Stimulated activated CD8-positive, alpha-beta memory T cell treated with anti-CD3 and anti-CD28 coated beads, Interleukin-7, amount 100 ng/mL, for 48 hours (primary cell): ENCODE results near the gene TRPV2.

Source experiments
- DNase-seq, 2 donors: peaks; one replicate each; pipeline ENCODE4 v3.0.0-alpha.2; 2020; ENCODE audit warnings: low read depth in 1 of 2; ENCODE audit errors: extremely low read depth in 1 of 2

TRPV2 gene

GRCh38 chr17:16473044-16474011 is 58.0 kb downstream of the TRPV2 start:
- no peak for DNase-seq

GRCh38 chr17:16474012-16474725 is 58.8 kb downstream of the TRPV2 start:
- DNase-seq: no peak

DNA sequence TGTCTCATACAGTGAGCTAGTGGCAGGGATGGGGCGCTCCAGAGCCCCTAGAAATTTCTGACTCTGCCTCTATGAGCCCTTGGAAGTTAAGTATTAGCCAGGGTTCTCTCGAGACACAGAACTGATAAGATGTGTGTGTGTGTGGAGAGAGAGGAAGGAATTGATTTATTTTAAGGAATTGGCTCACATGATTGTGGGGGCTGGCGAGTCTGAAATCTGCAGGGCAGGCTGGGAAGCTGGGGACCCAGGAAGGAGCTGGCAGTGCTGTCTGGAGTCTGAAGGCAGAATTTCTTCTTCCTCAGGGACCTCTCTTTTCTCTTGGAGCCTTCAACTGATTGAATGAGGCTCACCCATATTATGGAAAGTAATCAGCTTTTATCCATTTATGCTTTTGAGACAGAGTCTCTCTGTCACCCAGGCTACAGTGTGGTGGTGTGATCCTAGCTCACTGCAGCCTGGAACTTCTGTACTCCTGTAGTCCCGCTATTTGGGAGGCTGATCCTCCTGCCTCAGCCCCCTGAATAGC is 59.9 kb downstream of the TRPV2 start:
- DNase-seq: no peak

GRCh38 chr17:16477255-16477654 is 61.9 kb downstream of the TRPV2 start:
- no peak for DNase-seq

DNA sequence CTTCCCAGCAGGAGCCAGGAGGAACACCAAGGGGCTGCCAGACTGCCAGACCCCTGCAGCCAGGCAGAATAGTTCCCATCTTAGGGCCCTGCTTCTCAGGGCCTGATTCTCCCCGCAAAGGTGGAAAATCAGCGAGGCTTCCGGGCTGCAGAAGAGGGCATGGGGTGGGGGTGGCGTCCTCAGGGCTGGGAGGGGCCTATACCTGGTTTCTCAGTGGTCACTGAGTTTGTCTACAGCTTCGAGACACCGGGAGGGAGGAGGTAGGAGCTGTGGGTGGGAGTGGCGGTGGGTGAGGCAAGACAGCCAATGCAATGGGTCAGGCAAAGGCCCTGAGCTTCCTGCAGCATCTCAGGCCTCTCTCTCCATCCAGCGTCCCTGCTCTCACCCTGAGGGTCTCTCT is 62.3 kb downstream of the TRPV2 start:
- DNase-seq: no peak

- DNase-seq: no peak
Measured at GRCh38 chr17:16478649-16479048, 63.3 kb downstream of the TRPV2 start.

- no peak for DNase-seq
Measured at GRCh38 chr17:16479264-16479663, 63.9 kb downstream of the TRPV2 start.

DNA sequence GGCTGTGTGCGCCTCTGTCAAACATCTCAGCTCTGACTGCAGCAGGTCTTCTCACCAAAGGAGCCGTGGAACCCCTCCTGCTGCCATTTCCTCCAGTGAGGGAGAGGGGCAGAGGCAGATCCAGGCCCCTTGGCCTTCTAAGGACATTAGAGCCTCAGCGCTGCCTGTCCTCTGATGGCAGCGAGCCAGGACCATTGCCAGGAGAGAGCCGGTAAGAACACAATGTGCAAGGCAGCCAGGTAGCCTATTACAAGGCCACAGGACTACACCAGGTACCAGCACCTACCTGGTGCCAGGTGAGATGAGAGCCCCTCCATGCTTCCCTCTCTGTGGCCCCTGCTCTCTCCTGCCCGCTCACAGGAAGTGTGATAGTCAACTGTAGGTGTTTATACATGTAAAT is 65.6 kb downstream of the TRPV2 start:
- no peak for DNase-seq

GRCh38 chr17:16482253-16482652 is 66.9 kb downstream of the TRPV2 start:
- DNase-seq: no peak

- no peak for DNase-seq
Measured at GRCh38 chr17:16483021-16483645, 67.8 kb downstream of the TRPV2 start.

DNA sequence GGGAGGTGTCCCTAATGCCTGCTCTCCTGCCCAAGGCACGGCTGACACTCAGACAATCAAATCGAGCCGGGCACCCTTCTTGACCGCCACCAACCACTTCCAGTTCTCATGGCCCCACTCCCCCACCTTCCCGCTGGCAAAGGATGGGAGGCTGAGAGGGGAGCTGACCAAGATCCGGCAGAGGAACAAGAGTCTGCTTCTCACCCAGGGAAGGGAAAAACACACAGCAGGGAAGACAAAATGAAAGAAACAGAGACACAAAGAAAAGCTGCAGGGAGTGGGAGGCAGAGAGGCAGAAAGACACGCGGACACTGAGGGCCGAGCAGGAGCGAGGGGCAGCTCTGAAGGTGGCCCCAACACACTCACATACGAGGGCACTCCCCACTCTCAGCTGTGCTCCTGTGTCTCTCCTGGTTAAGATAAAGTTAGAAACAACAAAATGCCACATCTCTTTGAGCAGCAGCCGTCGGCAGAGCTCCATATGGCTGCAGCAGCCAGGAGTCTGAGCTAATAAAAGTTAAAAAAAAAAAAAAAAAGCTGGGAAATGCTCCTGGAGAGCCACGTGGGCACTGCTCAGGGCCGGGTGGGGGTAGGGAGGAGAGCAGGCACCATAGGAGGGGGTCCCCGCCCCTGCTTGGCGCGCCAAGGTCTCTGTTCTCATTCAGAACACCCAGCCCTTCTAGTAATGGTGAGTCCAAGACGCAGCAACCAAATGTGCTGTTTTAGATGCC is 69.2 kb downstream of the TRPV2 start:
- DNase-seq: no peak
